ENCODE results near the gene P3H2.

Gene P3H2

DNA sequence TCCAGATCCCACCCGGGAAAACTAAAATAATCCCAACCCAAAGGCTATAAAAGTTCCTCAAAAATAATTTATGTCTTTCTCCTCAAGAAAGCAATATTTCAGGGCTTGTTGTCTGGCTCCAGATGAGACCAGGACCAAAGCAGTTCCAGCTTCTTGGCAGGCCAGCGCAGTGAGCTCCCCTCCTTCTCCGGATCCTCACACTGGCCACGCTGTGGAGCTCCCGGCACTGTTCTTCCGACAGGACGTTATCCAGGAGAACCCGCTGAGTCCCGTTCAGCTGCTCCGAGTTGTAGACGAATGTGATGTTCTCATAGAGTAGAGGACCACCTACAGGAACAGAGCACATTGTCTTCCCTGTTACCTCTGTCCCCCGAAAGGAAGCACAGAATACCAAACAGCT lies 146.3 kb downstream of the P3H2 start:
- no peak overlapping the region for H3K4me3 ChIP-seq (ENCODE audit: low read depth, low read length)
- no peaks in the 10 kb centered on the region for H3K9me3 ChIP-seq (ENCODE audit: control insufficient read depth, insufficient read depth, low read depth, low read length)
- TF ChIP-seq ZNF157 (tag by site-specific recombination; IDR thresholded peaks at IDR 0.05) (no peak), ZNF19 (tag by site-specific recombination; IDR thresholded peaks at IDR 0.05; ENCODE audit: low read depth) (no peak), ZNF747 (tag by site-specific recombination; IDR thresholded peaks at IDR 0.05) (no peak), TRIM28 (IDR thresholded peaks at IDR 0.05; ENCODE audit: borderline replicate concordance, low read length) (no peak), ZNF354C (tag by site-specific recombination; IDR thresholded peaks at IDR 0.05; ENCODE audit: borderline replicate concordance, low read depth) (no peak), ZNF510 (tag by site-specific recombination; IDR thresholded peaks at IDR 0.05; ENCODE audit: insufficient replicate concordance) (no peak), ZFP3 (tag by site-specific recombination; IDR thresholded peaks at IDR 0.05; ENCODE audit: low read depth) (no peak)
- TF ChIP-seq, protein P1, sequence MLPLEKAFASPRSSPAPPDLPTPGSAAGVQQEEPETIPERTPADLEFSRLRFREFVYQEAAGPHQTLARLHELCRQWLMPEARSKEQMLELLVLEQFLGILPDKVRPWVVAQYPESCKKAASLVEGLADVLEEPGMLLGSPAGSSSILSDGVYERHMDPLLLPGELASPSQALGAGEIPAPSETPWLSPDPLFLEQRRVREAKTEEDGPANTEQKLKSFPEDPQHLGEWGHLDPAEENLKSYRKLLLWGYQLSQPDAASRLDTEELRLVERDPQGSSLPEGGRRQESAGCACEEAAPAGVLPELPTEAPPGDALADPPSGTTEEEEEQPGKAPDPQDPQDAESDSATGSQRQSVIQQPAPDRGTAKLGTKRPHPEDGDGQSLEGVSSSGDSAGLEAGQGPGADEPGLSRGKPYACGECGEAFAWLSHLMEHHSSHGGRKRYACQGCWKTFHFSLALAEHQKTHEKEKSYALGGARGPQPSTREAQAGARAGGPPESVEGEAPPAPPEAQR (tag by site-specific recombination; IDR thresholded peaks at IDR 0.05) = no peak
- TF ChIP-seq, protein P2, sequence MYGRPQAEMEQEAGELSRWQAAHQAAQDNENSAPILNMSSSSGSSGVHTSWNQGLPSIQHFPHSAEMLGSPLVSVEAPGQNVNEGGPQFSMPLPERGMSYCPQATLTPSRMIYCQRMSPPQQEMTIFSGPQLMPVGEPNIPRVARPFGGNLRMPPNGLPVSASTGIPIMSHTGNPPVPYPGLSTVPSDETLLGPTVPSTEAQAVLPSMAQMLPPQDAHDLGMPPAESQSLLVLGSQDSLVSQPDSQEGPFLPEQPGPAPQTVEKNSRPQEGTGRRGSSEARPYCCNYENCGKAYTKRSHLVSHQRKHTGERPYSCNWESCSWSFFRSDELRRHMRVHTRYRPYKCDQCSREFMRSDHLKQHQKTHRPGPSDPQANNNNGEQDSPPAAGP (tag by site-specific recombination; IDR thresholded peaks at IDR 0.05) = no peak
- TF ChIP-seq, protein P3, sequence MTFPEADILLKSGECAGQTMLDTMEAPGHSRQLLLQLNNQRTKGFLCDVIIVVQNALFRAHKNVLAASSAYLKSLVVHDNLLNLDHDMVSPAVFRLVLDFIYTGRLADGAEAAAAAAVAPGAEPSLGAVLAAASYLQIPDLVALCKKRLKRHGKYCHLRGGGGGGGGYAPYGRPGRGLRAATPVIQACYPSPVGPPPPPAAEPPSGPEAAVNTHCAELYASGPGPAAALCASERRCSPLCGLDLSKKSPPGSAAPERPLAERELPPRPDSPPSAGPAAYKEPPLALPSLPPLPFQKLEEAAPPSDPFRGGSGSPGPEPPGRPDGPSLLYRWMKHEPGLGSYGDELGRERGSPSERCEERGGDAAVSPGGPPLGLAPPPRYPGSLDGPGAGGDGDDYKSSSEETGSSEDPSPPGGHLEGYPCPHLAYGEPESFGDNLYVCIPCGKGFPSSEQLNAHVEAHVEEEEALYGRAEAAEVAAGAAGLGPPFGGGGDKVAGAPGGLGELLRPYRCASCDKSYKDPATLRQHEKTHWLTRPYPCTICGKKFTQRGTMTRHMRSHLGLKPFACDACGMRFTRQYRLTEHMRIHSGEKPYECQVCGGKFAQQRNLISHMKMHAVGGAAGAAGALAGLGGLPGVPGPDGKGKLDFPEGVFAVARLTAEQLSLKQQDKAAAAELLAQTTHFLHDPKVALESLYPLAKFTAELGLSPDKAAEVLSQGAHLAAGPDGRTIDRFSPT (tag by site-specific recombination; IDR thresholded peaks at IDR 0.05) = no peak
- ChIA-PET CTCF (interaction anchor here (0.8 kb wide), 1 partner anchor 13 kb away, joined by 3 read pairs; no protein-coding TSS in a partner anchor), POLR2A (no interaction called here)
- no peak overlapping the region for H3K27ac ChIP-seq (ENCODE audit: extremely low read depth, low read depth, low read length)
- H3K36me3 ChIP-seq (ENCODE audit: control insufficient read depth in 2 of 2, insufficient read depth in 1 of 2, low read length in 2 of 2) = no peaks in the 10 kb centered on the region
- no peaks in the 10 kb centered on the region for H3K4me1 ChIP-seq (ENCODE audit: control insufficient read depth, insufficient read depth, low read length)

DNA sequence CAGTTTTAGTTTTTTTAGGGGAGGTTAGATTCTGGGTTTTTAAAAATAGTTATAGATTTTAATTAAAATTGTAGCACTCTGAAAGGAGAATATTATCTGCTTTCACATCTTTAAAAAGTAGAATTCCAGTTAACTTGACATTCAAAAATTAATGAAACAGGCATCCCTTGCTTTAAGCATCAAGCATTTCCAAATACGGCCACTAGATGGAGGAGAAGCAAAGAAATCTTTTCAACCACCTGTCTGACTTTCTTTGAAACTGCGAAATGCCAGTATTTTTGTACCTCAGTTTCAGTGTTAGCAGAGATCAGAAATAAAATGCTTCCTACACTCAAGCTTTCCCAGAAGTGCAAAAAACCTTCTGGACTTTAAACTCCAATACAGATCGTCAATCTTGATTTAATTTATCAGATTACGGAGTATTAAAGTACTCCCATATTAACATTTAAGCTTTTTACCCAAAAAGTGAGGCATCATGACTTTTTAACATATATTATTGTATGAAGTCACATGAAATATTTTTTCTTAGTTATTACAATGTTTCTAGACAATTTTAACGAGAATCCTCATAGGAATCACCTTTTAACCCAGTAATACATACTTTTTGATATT lies 153.3 kb downstream of the P3H2 start:
- Histone ChIP-seq H3K4me3 (ENCODE audit: low read depth, low read length) (no peak overlapping the region), H3K9me3 (ENCODE audit: control insufficient read depth, insufficient read depth, low read depth, low read length) (no peaks in the 10 kb centered on the region), H3K36me3 (ENCODE audit: control insufficient read depth in 2 of 2, insufficient read depth in 1 of 2, low read length in 2 of 2) (no peaks in the 10 kb centered on the region), H3K27ac (ENCODE audit: extremely low read depth, low read depth, low read length) (no peak overlapping the region), H3K4me1 (ENCODE audit: control insufficient read depth, insufficient read depth, low read length) (no peaks in the 10 kb centered on the region)
- ChIA-PET CTCF (interaction anchor here (0.5 to 1.8 kb wide), 26 partner anchors 13 to 482 kb away, joined by 3 to 13 read pairs (median 3); partner anchors contain the start of genes P3H2 and TMEM207), POLR2A (no interaction called here)
- TF ChIP-seq ZNF623 (tag by site-specific recombination; IDR thresholded peaks at IDR 0.05) (no peak), ZSCAN30 (tag by site-specific recombination; IDR thresholded peaks at IDR 0.05) (no peak), ZNF747 (tag by site-specific recombination; IDR thresholded peaks at IDR 0.05) (no peak), ZNF654 (tag by site-specific recombination; IDR thresholded peaks at IDR 0.05; ENCODE audit: low read depth) (peak; percentile 76), ZNF202 (tag by site-specific recombination; IDR thresholded peaks at IDR 0.05; ENCODE audit: borderline replicate concordance) (no peak), SCRT2 (tag by site-specific recombination; IDR thresholded peaks at IDR 0.05) (peak; percentile 89), ZNF510 (tag by site-specific recombination; IDR thresholded peaks at IDR 0.05; ENCODE audit: insufficient replicate concordance) (no peak), ZNF416 (tag by site-specific recombination; IDR thresholded peaks at IDR 0.05) (no peak), ZEB2 (tag by site-specific recombination; IDR thresholded peaks at IDR 0.05) (no peak), ZNF792 (tag by site-specific recombination; IDR thresholded peaks at IDR 0.05) (no peak), ZNF549 (tag by site-specific recombination; IDR thresholded peaks at IDR 0.05) (no peak), ZNF660 (tag by site-specific recombination; IDR thresholded peaks at IDR 0.05) (peak; percentile 14; the same call in 1 of the 2 replicates), ZNF544 (tag by site-specific recombination; IDR thresholded peaks at IDR 0.05) (no peak), SCRT1 (tag by site-specific recombination; IDR thresholded peaks at IDR 0.05; ENCODE audit: borderline replicate concordance) (peak; percentile 75; the same call in 1 of the 2 replicates), ZFP41 (tag by site-specific recombination; IDR thresholded peaks at IDR 0.05; ENCODE audit: borderline replicate concordance) (no peak), KLF8 (tag by site-specific recombination; IDR thresholded peaks at IDR 0.05) (no peak)
- TF ChIP-seq, protein P1 (tag by site-specific recombination; IDR thresholded peaks at IDR 0.05) = no peak
- TF ChIP-seq, protein P4, sequence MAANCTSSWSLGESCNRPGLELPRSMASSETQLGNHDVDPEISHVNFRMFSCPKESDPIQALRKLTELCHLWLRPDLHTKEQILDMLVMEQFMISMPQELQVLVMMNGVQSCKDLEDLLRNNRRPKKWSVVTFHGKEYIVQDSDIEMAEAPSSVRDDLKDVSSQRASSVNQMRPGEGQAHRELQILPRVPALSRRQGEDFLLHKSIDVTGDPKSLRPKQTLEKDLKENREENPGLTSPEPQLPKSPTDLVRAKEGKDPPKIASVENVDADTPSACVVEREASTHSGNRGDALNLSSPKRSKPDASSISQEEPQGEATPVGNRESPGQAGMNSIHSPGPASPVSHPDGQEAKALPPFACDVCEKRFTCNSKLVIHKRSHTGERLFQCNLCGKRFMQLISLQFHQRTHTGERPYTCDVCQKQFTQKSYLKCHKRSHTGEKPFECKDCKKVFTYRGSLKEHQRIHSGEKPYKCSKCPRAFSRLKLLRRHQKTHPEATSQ (tag by site-specific recombination; IDR thresholded peaks at IDR 0.05) = no peak
